ENCODE measurements around the gene CASP6. TPM values are rescaled to one million over a fixed set of nuclear protein-coding genes. Genes with fewer than 3 reads are reported as not detected.
A peak's percentile ranks its signal among the peaks of the same experiment; 100 is the strongest.

The CASP6 gene
- total RNA-seq, 1 experiment from 2014 or later, result 30.5 TPM

- ChIA-PET CTCF (no interaction called here), POLR2A (ENCODE audit: low non-redundant PET) (no interaction called here)
- Histone ChIP-seq H3K36me3 (ENCODE audit: insufficient read depth, low read length, poor library complexity, severe bottlenecking) (no peaks in the 10 kb centered on the region), H3K4me3 (ENCODE audit: low read depth, low read length, poor library complexity, severe bottlenecking) (no peak overlapping the region), H3K27me3 (replicated peaks; ENCODE audit: insufficient read depth, low read depth, low read length, poor library complexity) (no peaks in the 10 kb centered on the region), H3K9me3 (ENCODE audit: low read depth, low read length, poor library complexity, severe bottlenecking) (no peaks in the 10 kb centered on the region), H3K4me1 (ENCODE audit: insufficient read depth, low read length, poor library complexity, severe bottlenecking) (peaks cover 14% of the 10 kb centered on the region), H3K27ac (ENCODE audit: low read depth, low read length, poor library complexity, severe bottlenecking) (no peak overlapping the region)
- BruUV-seq (replicated peaks), result no TSS peak
- no peak for DNase-seq (ENCODE audit: low spot score)
- TF ChIP-seq, protein P1, sequence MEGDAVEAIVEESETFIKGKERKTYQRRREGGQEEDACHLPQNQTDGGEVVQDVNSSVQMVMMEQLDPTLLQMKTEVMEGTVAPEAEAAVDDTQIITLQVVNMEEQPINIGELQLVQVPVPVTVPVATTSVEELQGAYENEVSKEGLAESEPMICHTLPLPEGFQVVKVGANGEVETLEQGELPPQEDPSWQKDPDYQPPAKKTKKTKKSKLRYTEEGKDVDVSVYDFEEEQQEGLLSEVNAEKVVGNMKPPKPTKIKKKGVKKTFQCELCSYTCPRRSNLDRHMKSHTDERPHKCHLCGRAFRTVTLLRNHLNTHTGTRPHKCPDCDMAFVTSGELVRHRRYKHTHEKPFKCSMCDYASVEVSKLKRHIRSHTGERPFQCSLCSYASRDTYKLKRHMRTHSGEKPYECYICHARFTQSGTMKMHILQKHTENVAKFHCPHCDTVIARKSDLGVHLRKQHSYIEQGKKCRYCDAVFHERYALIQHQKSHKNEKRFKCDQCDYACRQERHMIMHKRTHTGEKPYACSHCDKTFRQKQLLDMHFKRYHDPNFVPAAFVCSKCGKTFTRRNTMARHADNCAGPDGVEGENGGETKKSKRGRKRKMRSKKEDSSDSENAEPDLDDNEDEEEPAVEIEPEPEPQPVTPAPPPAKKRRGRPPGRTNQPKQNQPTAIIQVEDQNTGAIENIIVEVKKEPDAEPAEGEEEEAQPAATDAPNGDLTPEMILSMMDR (conservative IDR thresholded peaks at IDR 0.05; ENCODE audit: low read depth, low read length), result no peak
- no peak for TF ChIP-seq EZH2 (IDR thresholded peaks at IDR 0.05; ENCODE audit: borderline replicate concordance, low read depth, low read length, poor library complexity, severe bottlenecking)
- intact Hi-C loops (cut with micrococcal nuclease; ENCODE audit: unreplicated experiment), result no loop called here
Observed at GRCh38 chr4:109662771-109663170, 40.5 kb downstream of the CASP6 start.

DNA sequence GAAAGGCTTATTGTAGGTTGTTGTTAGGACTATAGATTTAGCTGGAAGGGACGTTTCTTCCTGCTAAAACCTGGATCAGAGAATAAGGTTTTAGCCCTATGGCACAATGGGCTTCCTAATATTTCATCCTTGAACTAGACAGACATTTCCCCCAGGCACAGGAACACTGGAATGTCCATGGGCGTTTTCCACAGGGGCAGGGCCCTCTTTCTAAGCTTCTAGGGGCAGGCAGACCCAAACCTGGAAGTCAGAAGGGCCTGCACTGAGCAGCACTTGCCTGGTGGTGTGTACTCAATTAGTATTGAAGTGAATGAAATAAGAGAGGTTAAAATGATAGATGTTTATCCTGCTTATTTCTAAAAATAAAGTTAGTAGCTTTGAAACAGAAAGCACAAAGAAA, 41.1 kb downstream of the CASP6 start:
- ChIA-PET POLR2A (ENCODE audit: low non-redundant PET) (no interaction called here), CTCF (no interaction called here)
- Histone ChIP-seq H3K36me3 (ENCODE audit: insufficient read depth, low read length, poor library complexity, severe bottlenecking) (no peaks in the 10 kb centered on the region), H3K4me3 (ENCODE audit: low read depth, low read length, poor library complexity, severe bottlenecking) (no peak overlapping the region), H3K9me3 (ENCODE audit: low read depth, low read length, poor library complexity, severe bottlenecking) (no peaks in the 10 kb centered on the region), H3K27ac (ENCODE audit: low read depth, low read length, poor library complexity, severe bottlenecking) (no peak overlapping the region), H3K27me3 (replicated peaks; ENCODE audit: insufficient read depth, low read depth, low read length, poor library complexity) (no peaks in the 10 kb centered on the region), H3K4me1 (ENCODE audit: insufficient read depth, low read length, poor library complexity, severe bottlenecking) (peaks cover 14% of the 10 kb centered on the region)
- intact Hi-C loops (cut with micrococcal nuclease; ENCODE audit: unreplicated experiment), result no loop called here
- DNase-seq (ENCODE audit: low spot score), result no peak
- BruUV-seq (replicated peaks), result no TSS peak
- TF ChIP-seq, protein P1 (conservative IDR thresholded peaks at IDR 0.05; ENCODE audit: low read depth, low read length), result no peak
- TF ChIP-seq EZH2 (IDR thresholded peaks at IDR 0.05; ENCODE audit: borderline replicate concordance, low read depth, low read length, poor library complexity, severe bottlenecking), result no peak

DNA sequence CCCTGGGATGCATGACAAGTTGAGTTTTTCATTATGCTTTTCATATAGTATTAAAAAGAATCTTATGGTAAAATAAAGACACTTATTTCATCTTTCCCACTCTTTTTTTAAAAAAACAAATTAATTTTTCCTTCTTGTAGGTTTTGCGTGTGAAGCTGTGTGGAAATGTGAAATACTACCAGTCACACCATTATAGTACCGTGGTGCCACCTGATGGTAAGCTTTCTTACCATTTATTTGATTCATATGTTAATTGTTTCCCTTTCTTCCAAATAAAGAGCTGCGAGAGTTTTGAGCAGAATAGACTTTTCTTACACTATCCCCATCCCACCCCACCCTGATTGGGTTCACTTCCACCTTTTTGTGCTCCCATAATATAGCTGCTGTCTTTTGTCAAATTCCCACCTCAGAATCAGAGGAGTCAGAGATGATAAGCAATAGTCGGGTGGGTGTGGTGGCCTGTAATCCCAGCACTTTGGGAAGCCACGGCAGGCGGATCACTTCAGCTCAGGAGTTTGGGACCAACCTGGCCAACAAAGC, 44.3 kb downstream of the CASP6 start:
- CTCF ChIA-PET, result interaction anchor here (0.6 to 1.3 kb wide), 3 partner anchors 225 to 231 kb away, joined by 3 to 6 read pairs (median 3); partner anchors contain the start of gene SEC24B
- peak; percentile 25 for DNase-seq (ENCODE audit: low spot score)
- intact Hi-C loops (cut with micrococcal nuclease; ENCODE audit: unreplicated experiment), result loop anchor here (5.0 kb wide), 2 partner anchors 97 to 227 kb away; partner anchors contain the start of genes MCUB and SEC24B
- POLR2A ChIA-PET (ENCODE audit: low non-redundant PET), result no interaction called here
- Histone ChIP-seq H3K9me3 (ENCODE audit: low read depth, low read length, poor library complexity, severe bottlenecking) (no peaks in the 10 kb centered on the region), H3K27ac (ENCODE audit: low read depth, low read length, poor library complexity, severe bottlenecking) (no peak overlapping the region), H3K4me1 (ENCODE audit: insufficient read depth, low read length, poor library complexity, severe bottlenecking) (peaks cover 7% of the 10 kb centered on the region), H3K36me3 (ENCODE audit: insufficient read depth, low read length, poor library complexity, severe bottlenecking) (no peaks in the 10 kb centered on the region), H3K27me3 (replicated peaks; ENCODE audit: insufficient read depth, low read depth, low read length, poor library complexity) (no peaks in the 10 kb centered on the region), H3K4me3 (ENCODE audit: low read depth, low read length, poor library complexity, severe bottlenecking) (no peak overlapping the region)
- TF ChIP-seq EZH2 (IDR thresholded peaks at IDR 0.05; ENCODE audit: borderline replicate concordance, low read depth, low read length, poor library complexity, severe bottlenecking), result no peak
- TF ChIP-seq, protein P1 (conservative IDR thresholded peaks at IDR 0.05; ENCODE audit: low read depth, low read length), result peak; percentile 30; the same call in 1 of the 2 replicates
- BruUV-seq (replicated peaks), result no TSS peak

All from A673 (cell line).